NCI-H526 (cell line): ENCODE measurements around the gene AGPS.
"Not testable (repeated sequence)": the region's sequence is repeated elsewhere in the genome, so short reads cannot be mapped to it uniquely, and the experiment has no call there.

Experiments
- DNase-seq, 2 experiments: peaks; one replicate each; lab custom pipeline; 2025; lab: John Stamatoyannopoulos, UW

AGPS gene

DNA sequence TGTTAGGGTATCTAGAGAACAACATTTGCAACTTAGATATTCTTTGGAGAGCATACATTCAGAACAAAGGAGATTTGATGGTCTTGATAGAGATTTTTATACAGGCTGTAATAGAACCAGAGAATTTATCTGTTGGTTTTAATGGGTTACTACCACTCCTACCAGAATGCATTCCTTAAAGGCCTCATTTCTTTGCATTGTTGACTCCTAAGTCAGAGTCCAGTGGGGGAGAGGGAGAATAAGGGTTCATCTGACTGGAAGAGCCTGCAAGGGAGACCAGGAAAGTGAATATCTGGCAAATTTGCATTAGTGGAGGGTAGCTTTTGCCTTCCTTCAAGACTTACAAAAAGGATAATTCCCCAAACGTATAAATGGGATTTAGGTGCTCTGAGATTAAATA, 29.7 kb downstream of the AGPS start:
- no peak for DNase-seq

DNA sequence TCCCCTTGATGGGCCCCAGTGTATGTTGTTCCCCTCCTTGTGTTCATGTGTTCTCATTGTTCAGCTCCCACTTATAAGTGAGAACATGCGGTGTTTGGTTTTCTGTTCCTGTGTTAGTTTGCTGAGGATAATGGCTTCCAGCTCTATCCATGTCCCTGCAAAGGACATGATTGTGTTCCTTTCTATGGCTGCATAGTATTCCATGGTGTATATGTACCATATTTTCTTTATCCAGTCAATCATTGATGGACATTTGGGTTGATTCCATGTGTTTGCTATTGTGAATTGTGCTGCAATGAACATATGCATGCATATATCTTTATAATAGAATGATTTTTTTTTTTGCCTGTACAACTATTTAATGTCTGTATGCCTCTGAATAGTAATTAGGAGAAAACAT, 31.5 kb downstream of the AGPS start:
- not testable (repeated sequence) for DNase-seq

DNA sequence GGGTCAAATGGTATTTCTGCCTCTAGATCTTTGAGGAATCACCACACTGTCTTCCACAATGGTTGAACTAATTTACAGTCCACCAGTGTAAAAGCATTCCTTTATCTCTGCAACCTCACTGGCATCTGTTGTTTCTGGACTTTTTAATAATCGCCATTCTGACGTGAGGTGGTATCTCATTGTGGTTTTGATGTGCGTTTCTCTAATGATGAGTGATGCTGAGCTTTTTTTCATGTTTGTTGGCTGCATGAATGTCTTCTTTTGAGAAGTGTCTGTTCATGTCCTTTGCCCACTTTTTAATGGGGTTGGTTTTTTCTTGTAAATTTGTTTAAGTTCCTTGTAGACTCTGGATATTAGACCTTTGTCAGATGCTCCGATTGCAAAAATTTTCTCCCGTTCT, 32.0 kb downstream of the AGPS start:
- DNase-seq, result not testable (repeated sequence)

DNA sequence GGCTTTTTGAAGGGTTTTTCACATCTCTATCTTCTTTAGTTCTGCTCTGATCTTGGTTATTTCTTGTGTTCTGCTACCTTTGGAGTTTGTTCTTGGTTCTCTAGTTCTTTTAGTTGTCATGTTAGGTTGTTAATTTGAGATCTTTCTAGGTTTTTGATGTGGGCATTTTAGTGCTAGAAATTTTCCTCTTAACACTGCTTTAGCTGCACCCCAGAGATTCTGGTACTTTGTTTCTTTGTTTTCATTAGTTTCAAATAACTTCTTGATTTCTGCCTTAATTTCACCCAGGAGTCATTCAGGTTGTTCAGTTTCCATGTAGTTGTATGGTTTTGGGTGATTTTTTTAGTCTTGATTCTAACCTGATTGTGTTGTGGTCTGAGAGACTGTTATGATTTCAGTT, 34.7 kb downstream of the AGPS start:
- no peak for DNase-seq

DNA sequence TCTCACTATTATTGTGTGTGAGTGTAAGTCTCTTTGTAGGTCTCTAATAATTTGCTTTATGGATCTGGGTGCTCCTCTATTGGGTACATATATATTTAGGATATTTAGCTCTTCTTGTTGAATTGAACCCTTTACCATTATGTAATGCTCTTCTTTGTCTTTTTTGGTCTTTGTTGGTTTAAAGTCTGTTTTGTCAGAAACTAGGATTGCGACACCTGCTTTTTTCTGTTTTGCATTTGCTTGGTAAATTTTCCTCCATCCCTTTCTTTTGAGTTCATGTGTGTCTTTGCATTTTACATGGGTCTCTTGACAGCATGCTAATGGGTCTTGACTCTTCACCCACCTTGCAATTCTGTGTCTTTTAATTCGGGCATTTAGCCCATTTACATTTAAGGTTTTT, 35.4 kb downstream of the AGPS start:
- not testable (repeated sequence) for DNase-seq

DNA sequence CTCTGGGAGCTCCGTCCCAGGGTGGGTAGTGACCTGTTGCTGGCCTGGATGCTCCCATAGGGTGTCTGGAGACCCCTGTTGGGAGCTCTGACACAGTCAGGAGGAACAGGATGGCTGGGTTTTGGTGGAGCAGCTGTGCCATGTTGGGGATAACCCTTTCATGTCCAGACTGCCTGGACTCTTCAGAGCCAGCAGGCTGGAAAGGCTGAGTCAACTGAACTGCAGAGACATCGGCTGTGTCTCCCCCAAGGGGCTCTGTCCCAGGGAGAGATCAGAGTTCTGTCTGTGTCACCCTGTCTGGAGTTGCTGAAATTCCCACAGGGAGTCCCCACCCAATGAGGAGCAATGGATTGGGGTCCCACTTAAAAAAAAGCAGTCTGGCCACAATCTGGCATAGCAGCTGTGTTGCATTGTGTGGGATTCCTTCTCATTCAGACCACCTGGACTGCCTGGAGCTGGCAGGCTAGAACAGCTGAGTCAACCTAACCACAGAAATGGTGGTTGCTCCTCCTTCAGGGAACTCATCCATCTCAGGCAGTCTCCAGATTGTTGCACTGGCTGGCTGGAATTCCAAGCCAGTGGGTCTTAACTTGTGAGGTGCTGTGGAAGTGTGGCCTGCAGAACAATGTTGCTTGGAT, 37.2 kb downstream of the AGPS start:
- DNase-seq, result no peak

DNA sequence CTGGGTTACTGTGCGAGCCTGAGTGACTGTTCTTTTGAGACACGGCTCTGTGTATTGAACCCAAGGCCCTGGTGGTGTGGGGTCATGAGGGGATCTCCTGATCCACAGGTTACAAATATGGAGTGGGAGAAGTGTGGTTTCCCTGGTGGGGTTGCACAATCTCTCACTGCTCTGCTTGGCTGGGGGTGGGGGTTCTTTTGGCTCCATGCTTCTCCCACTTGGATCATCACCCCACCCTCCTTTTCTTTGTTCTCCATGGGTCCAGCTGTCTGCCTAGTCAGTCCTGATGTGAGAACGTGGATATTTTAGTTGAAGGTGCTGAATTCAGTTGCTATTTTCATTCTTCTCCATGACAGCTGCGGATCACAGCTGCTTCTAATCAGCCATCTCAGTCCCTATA, 37.8 kb downstream of the AGPS start:
- no peak for DNase-seq

DNA sequence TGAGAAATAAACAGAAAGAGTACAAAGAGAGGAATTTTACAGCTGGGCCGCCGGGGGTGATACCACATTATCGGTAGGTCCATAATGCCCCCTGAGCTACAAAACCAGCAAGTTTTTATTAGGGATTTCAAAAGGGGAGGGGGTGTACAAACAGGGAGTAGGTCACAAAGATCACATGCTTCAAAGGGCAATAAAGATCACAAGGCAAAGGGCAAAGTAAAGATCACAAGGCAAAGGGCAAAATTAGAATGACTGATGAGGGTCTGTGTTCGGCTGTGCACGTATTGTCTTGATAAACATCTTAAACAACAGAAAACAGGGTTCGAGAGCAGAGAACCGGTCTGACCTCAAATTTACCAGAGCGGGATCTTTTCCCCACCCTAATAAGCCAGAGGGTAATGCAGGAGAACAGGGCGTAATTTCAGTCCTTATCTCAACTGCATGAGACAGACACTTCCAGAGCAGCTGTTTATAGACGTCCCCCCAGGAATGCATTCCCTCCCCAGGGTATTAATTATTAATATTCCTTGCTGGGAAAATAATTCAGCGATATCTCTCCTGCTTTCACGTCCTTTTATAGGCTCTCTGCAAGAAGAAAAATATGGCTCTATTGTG, 38.6 kb downstream of the AGPS start:
- DNase-seq, result not testable (repeated sequence)

DNA sequence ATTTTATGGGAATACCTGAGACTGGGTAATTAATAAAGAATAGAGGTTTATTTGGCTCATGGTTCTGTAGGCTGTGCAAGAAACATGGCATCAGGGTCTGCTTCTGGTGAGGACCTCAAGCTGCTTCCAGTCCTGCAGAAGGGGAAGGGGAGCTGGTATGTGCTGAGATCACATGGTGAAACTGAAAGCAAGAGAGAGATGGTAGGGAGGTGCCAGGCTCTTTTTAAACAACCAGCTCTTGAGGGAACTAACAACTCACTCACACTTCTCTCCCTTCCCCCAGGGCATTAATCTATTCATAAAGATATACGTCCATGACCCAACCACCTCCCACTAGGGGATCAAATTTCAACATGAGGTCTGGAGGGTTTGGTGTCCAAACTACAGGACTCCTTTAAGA, 40.1 kb downstream of the AGPS start:
- DNase-seq, result no peak

DNA sequence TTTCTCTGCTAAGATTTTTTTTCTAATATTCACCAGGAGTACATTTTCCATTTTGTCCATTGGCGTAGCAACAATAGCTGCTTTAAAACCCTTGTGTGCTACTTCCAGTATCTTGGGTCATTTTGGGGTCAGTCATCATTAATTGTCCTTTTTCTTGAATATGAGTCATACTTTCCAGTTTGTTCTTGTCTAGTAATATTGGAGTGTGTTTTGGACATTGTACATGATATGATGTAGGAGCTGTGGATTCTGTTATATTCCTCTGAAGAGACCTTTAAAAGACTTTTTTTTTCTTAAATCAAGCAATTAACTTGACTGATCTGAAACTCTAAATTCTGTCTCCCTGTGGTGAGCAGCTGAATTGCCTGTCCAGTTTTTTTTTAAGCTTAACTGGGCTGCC, 40.8 kb downstream of the AGPS start:
- no peak for DNase-seq

DNA sequence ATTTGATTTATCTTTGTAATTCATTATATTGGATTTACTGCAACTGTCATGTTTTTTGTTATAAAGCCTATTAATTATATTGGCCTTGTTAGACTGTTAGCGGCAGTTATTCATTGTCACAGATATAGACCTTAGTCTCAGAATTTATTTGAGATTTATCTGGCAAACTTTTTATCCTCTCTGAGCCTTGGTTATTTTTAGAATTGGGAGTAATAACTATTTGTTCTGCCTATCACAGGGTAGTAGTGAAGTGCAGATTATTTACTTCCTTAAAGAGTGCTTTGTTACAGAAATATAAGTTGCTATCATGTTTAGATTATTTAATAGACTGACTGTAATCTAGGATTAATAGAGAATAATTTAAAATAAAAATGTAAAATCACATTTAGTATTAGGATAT, 41.9 kb downstream of the AGPS start:
- DNase-seq, result no peak

DNA sequence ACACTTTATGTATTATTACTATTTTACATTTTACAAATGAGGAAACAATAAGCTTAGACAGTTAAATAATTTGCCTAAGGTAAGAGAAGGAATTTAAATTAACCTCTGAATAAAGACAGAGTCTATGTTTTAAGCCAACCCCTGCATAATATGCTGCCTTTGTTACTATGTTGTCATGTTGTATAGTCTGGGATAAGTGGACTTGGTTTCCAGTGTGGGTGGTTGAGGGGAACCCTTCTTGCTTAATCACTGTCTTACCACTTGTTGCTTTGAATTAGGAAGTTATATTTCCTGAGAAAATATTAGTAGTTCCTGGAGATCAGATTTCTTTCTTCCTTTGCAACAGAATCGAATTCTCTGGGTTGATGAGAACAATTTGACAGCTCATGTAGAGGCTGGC, 52.6 kb downstream of the AGPS start:
- peak; percentile 41 to 50 for DNase-seq

DNA sequence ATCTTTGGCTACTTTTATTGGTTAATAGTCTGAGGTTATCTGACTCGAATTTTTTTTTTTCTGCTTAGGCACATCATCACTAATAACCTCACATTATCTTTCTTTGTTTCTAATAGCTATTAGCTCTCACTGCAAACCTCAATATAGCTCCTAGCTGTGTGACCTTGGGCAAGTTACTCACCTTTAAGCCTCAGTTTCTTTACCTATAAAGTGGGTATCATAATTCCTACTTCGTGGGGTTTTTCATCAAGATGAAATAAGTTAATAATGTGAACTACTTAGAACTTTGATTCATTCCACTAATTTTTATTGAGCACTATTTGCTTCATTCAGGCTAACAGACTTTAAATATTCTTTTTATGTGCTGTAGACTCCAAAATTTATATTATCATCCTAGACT, 55.5 kb downstream of the AGPS start:
- no peak for DNase-seq

DNA sequence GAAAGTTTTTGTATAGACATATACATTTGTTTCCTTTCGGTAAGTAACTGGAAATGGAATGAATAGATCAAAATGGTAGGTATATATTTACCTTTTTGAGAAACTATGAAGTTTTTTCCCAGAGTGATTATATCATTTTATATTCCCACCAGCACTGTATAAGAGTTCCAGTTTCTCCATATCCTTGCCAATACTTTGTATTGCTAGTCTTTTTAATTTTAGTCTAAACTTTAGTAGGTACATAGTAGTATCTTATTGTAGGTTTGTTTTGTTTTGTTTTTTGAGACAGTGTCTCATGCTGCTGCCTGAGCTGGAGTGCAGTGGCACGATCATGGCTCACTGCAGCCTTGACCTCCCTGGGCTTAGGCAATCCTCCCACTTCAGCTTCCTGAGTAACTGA, 56.6 kb downstream of the AGPS start:
- DNase-seq, result no peak

DNA sequence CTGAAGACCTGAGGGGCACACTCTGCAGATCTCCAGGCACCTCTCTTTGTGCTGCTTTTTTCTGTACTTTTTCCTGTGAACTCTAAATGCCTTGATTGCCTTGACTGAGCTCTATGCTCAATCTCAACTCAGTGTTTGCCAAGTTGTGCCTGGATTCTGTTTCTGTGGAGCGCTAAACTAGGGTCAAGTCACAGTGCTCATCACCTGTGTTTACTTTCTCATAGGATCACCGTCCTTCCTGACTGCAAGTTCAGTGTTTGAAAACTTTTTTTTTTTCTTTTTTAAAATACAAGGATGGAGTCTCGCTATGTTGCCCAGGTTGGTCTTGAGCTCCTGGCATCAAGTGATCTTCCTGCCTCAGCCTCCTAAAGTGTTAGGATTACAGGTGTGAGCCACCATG, 62.6 kb downstream of the AGPS start:
- no peak for DNase-seq

DNA sequence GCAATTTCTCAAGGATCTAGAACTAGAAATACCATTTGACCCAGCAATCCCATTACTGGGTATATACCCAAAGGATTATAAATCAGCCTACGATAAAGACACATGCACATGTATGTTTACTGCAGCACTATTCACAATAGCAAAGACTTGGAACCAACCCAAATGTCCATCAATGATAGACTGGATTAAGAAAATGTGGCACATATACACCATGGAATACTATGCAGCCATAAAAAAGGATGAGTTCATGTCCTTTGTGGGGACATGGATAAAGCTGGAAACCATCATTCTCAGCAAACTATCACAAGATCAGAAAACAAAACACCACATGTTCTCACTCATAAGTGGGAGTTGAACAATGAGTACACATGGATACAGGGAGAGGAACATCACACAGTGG, 67.2 kb downstream of the AGPS start:
- not testable (repeated sequence) for DNase-seq

DNA sequence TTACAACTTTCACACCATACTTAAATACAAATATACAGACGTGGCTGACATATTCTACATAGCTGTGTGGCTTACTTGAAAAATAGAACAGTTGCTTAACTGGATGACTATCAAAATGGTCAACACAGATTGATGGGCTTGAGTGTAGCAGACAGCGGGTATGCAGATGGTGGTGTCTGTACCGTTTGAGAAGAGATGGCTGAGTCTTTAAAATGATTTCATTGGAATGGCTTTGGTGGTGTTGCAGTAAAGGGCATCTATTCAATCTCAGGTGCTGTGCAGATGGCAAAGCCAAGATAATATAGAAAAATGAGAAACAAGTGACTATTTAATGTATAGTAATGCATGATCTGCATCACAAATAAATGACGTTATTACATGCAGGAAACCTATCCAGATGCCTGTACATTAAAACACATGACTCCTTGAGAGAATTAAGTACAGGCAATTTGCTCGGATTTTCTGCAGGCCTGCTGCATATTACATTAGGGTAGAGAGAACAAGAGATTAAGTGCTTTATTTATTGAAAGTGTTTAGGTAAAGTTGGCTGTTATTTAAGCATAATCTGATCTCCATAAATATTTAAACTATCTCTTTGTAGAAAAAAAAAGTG, 68.5 kb downstream of the AGPS start:
- DNase-seq, result no peak

DNA sequence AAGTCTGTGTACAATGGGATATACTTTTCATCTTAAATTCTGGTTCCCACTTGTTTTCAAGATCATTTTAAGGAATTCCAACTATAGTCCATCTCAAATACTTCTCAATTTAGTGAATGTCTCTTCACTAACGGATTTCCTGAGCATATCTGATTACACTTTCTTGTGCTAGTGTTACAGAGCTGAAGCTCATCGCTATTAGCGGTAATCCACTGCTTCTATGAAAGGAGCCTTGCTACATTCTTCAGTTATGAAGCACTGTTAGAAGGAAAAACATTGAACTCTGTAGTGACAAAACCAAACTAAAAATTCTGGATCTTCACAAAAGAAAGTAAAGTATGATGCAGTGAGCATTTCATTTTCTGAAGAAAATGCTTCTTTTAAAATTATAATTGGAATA, 72.0 kb downstream of the AGPS start:
- no peak for DNase-seq

DNA sequence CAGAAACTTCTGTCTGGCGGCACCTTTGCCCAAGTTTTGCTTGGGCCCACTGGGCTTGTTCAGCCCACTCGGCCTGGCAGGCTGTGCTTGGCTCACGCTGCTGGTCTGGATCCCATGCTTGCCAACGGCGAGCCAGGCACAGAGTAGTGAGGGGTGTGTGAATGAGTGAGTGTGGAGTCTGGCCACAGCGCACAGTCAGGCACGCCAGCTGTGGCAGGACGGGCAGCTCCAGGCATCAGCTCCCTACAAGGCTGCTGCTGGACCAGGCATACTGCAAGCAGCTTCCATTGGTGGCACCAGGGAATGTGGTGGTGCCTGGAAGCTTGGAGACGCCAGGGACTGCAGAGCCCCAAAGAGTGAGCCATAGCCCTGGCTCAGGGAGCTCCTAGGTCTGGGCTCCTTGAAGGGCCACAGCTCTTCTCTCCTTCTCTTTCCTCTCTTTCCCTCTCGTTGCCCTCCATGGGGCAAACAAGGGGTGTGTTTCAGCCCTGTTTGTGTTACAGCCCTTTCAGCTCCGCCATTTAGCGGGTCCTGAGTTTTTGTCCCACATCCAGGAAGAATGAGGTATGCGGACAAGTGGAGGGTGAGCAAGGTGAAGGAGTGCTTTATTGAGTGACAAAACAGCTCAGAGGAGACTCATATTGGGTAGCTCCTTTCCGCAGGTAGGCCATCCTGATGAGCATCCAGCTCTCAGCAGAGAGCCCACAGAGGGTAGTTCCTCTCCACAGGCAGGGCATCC, 73.0 kb downstream of the AGPS start:
- DNase-seq, result no peak

DNA sequence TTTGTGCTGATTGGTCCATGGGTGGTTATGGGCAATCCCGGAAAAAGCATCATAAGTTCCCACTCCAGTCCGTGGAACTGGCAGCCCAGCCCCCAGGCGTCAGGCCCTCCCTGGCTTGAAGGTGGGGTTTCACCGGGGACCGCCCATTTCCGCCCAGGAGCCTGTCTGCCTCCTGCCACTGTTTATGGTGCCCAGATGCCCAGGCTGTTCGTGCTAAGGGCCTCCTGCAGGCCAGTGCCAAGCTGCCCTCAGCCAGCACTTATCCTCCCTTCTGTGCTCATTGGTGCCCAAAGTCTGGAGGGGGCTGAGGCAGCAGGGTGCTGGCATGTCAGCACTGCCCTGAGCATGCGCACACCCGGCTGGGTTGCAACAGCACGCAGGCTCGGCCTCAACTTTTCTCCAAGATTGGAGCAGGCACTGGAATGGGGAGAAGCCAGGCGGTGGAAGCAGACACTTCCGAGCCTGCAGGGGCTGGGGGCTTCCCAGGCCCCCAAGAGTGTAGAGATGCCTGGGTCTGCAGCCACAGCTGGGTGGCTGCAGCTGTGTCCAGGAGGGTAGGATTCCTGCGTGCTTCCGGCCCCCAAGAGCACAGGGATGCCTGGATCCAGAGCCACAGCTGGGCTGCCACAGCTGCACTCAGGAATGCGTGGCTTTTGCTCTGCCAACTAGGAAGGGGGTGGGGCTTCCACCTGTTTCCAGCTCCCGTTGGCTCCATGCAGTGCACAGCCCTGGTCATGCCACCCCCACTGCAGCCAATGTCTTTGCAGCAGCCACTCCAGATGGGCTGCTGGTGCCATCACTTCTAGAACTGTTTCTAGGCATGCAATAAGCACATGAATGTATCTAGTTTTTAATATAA, 74.0 kb downstream of the AGPS start:
- DNase-seq, result no peak

DNA sequence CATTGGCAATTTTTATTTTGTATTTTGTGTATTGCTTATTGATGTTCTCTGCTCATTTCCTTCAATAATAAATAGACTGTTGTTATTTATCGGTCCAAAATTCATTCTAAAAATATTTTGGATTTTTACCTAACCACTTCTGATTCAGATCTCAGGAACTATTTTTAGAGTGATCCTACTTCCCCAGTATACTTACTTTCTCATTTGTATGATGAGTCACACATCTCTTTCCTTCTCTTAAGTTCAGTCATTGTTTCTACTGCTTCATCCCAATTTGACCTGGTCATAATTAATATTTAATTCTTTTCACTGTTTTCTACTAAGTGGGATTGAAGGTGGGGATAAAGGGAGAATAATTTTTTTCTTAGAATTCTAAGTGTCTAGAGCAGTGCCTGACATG, 75.1 kb downstream of the AGPS start:
- no peak for DNase-seq

DNA sequence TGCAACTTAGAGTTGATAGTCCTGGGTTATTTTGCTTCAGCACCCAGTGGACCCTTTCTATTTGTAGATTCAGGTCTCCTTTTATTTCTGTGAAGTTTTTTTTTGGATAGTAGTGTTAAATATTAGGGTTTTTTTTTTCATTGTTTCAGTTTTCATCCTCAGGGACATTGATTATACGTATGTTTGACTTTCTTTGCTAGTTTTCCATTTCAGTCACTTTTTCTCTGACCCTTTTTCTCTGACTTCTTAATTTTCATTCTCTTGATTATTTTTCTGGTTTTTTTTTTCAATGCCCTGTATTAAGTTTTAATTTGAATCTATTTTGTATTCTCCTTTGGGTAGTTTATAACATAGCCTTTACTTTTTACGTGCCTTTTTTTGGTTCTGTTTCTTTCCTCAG, 79.4 kb downstream of the AGPS start:
- DNase-seq, result no peak
